Keratinocyte (primary cell): ENCODE data around the gene FAM13A. TPM values are rescaled to one million over a fixed set of nuclear protein-coding genes. Genes with fewer than 3 reads are reported as not detected.

Source experiments
- DNase-seq: peaks from one replicate; pipeline ENCODE4 v3.0.0-alpha.2; 2011; ENCODE audit warnings: low read depth, missing footprints, low spot score
- FAIRE-seq: peaks from 2 replicates; lab custom pipeline; 2011; peaks lifted over from hg19 to GRCh38; lab: Jason Lieb, UNC
- H2AFZ ChIP-seq: 2 replicates; pipeline ENCODE4 v1.6.0; 2012; ENCODE audit warnings: low read length, control low read depth, inconsistent platforms; ENCODE audit not compliant: control insufficient read depth
- H3K27ac ChIP-seq: 2 replicates; pipeline ENCODE4 v1.5.1; 2011; ENCODE audit warnings: low read length; ENCODE audit not compliant: control insufficient read depth, insufficient read depth
- H3K27me3 ChIP-seq: 3 replicates; pipeline ENCODE4 v1.6.0; 2011; ENCODE audit warnings: low read length; ENCODE audit not compliant: control insufficient read depth, insufficient read depth; ENCODE audit errors: extremely low read depth
- H3K36me3 ChIP-seq, 2 experiments: 2 replicates in 1 of 2; 3 replicates in 1 of 2; pipeline ENCODE4 v1.5.1; 2011; ENCODE audit warnings: low read length in 2 of 2, mild to moderate bottlenecking in 1 of 2; ENCODE audit not compliant: control insufficient read depth in 2 of 2, insufficient read depth in 2 of 2; ENCODE audit errors: extremely low read depth in 1 of 2
- H3K4me1 ChIP-seq: 3 replicates; pipeline ENCODE4 v1.5.1; 2011; ENCODE audit warnings: low read length; ENCODE audit not compliant: control insufficient read depth, insufficient read depth; ENCODE audit errors: extremely low read depth
- H3K4me2 ChIP-seq: 3 replicates; pipeline ENCODE4 v1.6.0; 2011; ENCODE audit warnings: low read depth, low read length; ENCODE audit not compliant: control insufficient read depth, insufficient read depth; ENCODE audit errors: extremely low read depth
- H3K4me3 ChIP-seq, 3 experiments: fragments of 200-600 bp in 1 of 3; sonication (generic) in 1 of 3; 2 replicates in 2 of 3; 3 replicates in 1 of 3; pipeline ENCODE4 v1.5.1; 2011 to 2016; ENCODE audit warnings: low read length in 3 of 3, mild to moderate bottlenecking in 3 of 3, control low read depth in 2 of 3, inconsistent platforms in 1 of 3, low read depth in 1 of 3, mixed read lengths in 1 of 3, mixed run types in 1 of 3, moderate library complexity in 1 of 3; ENCODE audit not compliant: control insufficient read depth in 2 of 3, insufficient read depth in 2 of 3; ENCODE audit errors: extremely low read depth in 1 of 3
- H3K79me2 ChIP-seq: 2 replicates; pipeline ENCODE4 v1.6.0; 2012; ENCODE audit warnings: low read length; ENCODE audit not compliant: control insufficient read depth, insufficient read depth
- H3K9ac ChIP-seq: 3 replicates; pipeline ENCODE4 v1.6.0; 2011; ENCODE audit warnings: low read length; ENCODE audit not compliant: control insufficient read depth, insufficient read depth; ENCODE audit errors: extremely low read depth
- H3K9me1 ChIP-seq: 3 replicates; pipeline ENCODE4 v1.6.0; 2011; ENCODE audit warnings: low read length; ENCODE audit not compliant: control insufficient read depth, insufficient read depth; ENCODE audit errors: extremely low read depth
- H3K9me3 ChIP-seq: 2 replicates; pipeline ENCODE4 v1.5.1; 2012; ENCODE audit warnings: low read depth, low read length; ENCODE audit not compliant: control insufficient read depth
- H4K20me1 ChIP-seq: 3 replicates; pipeline ENCODE4 v1.6.0; 2011; ENCODE audit warnings: low read length; ENCODE audit not compliant: control insufficient read depth, insufficient read depth; ENCODE audit errors: extremely low read depth
- EZH2 ChIP-seq: IDR thresholded peaks from one replicate; pipeline ENCODE4 v1.6.1; 2012; ENCODE audit warnings: inconsistent platforms, mild to moderate bottlenecking, low read length, moderate library complexity
- dilution Hi-C: fragments of 300-500 bp; cut with MboI; formaldehyde crosslinking; loops from one replicate; pipeline ENCODE4 v1.7.0; 2020; ENCODE audit warnings: low sequenced_read_pairs; ENCODE audit not compliant: extremely low pct_ligation_motif_present
- polyA plus RNA-seq, 5 experiments: library from polyadenylated mRNA; depleted of rRNA in 3 of 5; stranded (reverse) in 3 of 5; stranded (forward) in 1 of 5; unstranded in 1 of 5; fragments of >200 nt; gene quantifications; 1 replicate in 1 of 5; 2 replicates in 3 of 5; 3 replicates in 1 of 5; pipeline versions ENCODE4 v1.2.1 to v1.2.3, GENCODE V29; 2011 to 2012; ENCODE audit warnings: missing spikeins in 2 of 5, low read depth in 1 of 5, low replicate concordance in 1 of 5
- TF ChIP-seq, protein P1 (sequence below), 3 experiments: IDR thresholded peaks in 1 of 3; conservative IDR thresholded peaks in 1 of 3; optimal IDR thresholded peaks in 1 of 3; 2 replicates in 2 of 3; 3 replicates in 1 of 3; pipeline versions ENCODE3 to v1.5.1; 2011; ENCODE audit warnings: low read length in 3 of 3, mild to moderate bottlenecking in 3 of 3, moderate library complexity in 2 of 3, control low read depth in 1 of 3, inconsistent platforms in 1 of 3; ENCODE audit not compliant: insufficient read depth in 2 of 3; ENCODE audit errors: extremely low read depth in 1 of 3

The FAM13A gene
- polyA plus RNA-seq, 1 donor (not counting 4 experiments of a cell fraction or from before 2014, with no cell fraction given) = 6.0 TPM

DNA sequence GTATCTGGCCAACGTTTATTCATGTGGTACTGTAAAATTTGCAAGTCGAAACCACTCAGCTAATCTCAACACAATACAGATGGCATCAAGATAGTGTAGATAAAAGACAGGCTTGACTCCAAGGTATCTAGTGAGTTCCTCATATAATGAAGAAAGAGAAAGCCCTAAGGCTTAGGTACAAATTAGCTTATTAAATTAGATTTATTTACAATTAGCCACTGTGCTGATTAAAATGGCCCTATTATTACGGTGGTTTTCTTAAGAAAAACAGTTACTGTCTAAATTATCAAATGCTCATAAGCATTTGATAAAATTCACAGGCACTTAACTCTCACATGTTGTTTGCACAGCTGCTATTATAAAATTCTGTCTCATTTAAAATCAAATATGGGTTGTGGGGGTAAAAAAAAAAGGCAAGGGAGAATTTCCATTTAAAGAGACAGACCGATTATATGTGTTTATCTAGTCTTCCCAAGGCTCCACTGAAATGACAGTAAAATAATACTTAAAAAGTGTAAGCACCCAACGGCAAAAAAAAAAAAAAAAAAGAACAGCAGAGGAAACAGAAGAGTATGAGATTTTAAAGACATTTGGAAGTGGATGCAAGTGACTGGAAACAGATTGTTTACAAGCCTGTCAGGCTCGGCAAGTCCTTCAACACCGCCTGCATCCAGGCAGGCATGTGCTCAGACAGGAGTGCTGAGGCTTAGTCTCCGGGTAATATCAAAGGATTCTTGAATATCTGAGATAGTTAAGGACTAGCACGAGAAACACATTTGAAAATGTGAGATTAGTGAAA, 55.1 kb downstream of the FAM13A start:
- no peaks in the 10 kb centered on the region for H3K36me3 ChIP-seq
- H3K4me1 ChIP-seq = peaks cover 9% of the 10 kb centered on the region
- no peaks in the 10 kb centered on the region for H4K20me1 ChIP-seq
- no peaks in the 10 kb centered on the region for H3K9me1 ChIP-seq
- TF ChIP-seq EZH2 = no peak
- TF ChIP-seq, protein P1, sequence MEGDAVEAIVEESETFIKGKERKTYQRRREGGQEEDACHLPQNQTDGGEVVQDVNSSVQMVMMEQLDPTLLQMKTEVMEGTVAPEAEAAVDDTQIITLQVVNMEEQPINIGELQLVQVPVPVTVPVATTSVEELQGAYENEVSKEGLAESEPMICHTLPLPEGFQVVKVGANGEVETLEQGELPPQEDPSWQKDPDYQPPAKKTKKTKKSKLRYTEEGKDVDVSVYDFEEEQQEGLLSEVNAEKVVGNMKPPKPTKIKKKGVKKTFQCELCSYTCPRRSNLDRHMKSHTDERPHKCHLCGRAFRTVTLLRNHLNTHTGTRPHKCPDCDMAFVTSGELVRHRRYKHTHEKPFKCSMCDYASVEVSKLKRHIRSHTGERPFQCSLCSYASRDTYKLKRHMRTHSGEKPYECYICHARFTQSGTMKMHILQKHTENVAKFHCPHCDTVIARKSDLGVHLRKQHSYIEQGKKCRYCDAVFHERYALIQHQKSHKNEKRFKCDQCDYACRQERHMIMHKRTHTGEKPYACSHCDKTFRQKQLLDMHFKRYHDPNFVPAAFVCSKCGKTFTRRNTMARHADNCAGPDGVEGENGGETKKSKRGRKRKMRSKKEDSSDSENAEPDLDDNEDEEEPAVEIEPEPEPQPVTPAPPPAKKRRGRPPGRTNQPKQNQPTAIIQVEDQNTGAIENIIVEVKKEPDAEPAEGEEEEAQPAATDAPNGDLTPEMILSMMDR (optimal IDR thresholded peaks at IDR 0.05 in 1 of 3, IDR thresholded peaks at IDR 0.05 in 1 of 3, conservative IDR thresholded peaks at IDR 0.05 in 1 of 3; ENCODE audit: extremely low read depth in 1 of 3, insufficient read depth in 2 of 3, low read length in 3 of 3) = no peak
- DNase-seq = no peak
- H3K9me3 ChIP-seq = no peaks in the 10 kb centered on the region
- H3K27me3 ChIP-seq = no peaks in the 10 kb centered on the region
- FAIRE-seq = no peak
- no peaks in the 10 kb centered on the region for H3K79me2 ChIP-seq
- H3K27ac ChIP-seq = no peak overlapping the region
- H3K4me3 ChIP-seq = no peak overlapping the region
- H3K4me2 ChIP-seq = no peak overlapping the region
- no peak overlapping the region for H2AFZ ChIP-seq
- H3K9ac ChIP-seq = no peak overlapping the region
- dilution Hi-C loops = no loop called here

DNA sequence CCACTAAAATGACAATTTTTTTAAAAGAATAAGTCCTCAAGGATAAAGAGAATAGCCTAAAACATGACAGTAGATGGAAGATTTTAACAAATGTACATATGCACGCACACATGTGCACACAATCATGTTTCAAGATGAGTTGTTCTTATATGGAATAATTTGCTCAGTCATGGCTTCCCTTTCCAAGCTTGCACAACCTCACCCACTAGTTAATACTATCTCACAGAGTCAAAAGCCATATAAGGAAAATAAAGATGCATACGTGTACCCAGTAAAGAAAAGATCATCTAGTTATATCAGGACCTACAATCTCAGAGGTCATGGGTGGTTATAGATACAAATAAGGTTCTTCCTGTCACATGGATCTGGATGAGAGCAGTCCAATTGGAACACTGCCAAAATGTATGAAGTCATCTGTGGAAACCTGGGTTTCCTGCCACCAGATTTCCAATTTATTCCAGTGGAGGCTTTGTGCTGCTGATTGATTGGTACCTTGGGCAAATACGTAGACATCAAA, 56.1 kb downstream of the FAM13A start:
- H3K9me3 ChIP-seq = no peaks in the 10 kb centered on the region
- FAIRE-seq = peak; percentile 66
- TF ChIP-seq EZH2 = no peak
- TF ChIP-seq, protein P1 (optimal IDR thresholded peaks at IDR 0.05 in 1 of 3, IDR thresholded peaks at IDR 0.05 in 1 of 3, conservative IDR thresholded peaks at IDR 0.05 in 1 of 3; ENCODE audit: extremely low read depth in 1 of 3, insufficient read depth in 2 of 3, low read length in 3 of 3) = no peak
- H4K20me1 ChIP-seq = no peaks in the 10 kb centered on the region
- H3K9me1 ChIP-seq = no peaks in the 10 kb centered on the region
- H3K36me3 ChIP-seq = no peaks in the 10 kb centered on the region
- peaks cover 9% of the 10 kb centered on the region for H3K4me1 ChIP-seq
- no peak overlapping the region for H3K27ac ChIP-seq
- no peak overlapping the region for H3K4me2 ChIP-seq
- no peaks in the 10 kb centered on the region for H3K79me2 ChIP-seq
- H2AFZ ChIP-seq = no peak overlapping the region
- H3K9ac ChIP-seq = no peak overlapping the region
- dilution Hi-C loops = no loop called here
- H3K27me3 ChIP-seq = no peaks in the 10 kb centered on the region
- peak; percentile 32 for DNase-seq
- no peak overlapping the region for H3K4me3 ChIP-seq
